PC-9 (cell line): Measurements from ENCODE around the gene CNIH2. TPM values are rescaled to one million over a fixed set of nuclear protein-coding genes. Genes with fewer than 3 reads are reported as not detected.

ENCODE experiments used
- BruUV-seq: library from RNA; stranded (reverse); fragments of 400-500 nt; replicated peaks from 2 replicates; lab custom pipeline; 2021; lab: Mats Ljungman, UMichigan
- CTCF ChIA-PET: fragments of 300-600 bp; sonication (Branson Sonifier 250); formaldehyde crosslinking; loops from one replicate; lab custom pipeline; 2022; ENCODE audit warnings: antibody characterized with exemption; lab: Charles Lee
- POLR2A ChIA-PET: fragments of 300-600 bp; sonication (Branson Sonifier 250); formaldehyde crosslinking; loops from one replicate; lab custom pipeline; 2022; ENCODE audit warnings: antibody characterized with exemption; ENCODE audit not compliant: unreplicated experiment; lab: Charles Lee
- DNase-seq, 2 experiments: peaks; one replicate each; pipeline versions ENCODE4 v3.0.0 to v3.0.0-alpha.2; 2015 to 2022; ENCODE audit warnings: mixed read lengths in 1 of 2
- H2AFZ ChIP-seq: fragments of 200-600 bp; sonication (generic); 2 replicates; pipeline ENCODE4 v1.8.1; 2017; ENCODE audit warnings: antibody characterized with exemption
- H3F3A ChIP-seq: fragments of 200-600 bp; sonication (generic); 2 replicates; pipeline ENCODE4 v1.8.1; 2017; ENCODE audit warnings: antibody characterized with exemption, mild to moderate bottlenecking, low read depth; ENCODE audit not compliant: insufficient read depth
- H3K27ac ChIP-seq: fragments of 200-600 bp; sonication (generic); 2 replicates; pipeline ENCODE4 v1.6.1; 2016; ENCODE audit warnings: mixed run types
- H3K27me3 ChIP-seq: fragments of 200-600 bp; sonication (generic); 2 replicates; pipeline ENCODE4 v1.6.1; 2016; ENCODE audit warnings: low read depth, mixed run types; ENCODE audit not compliant: insufficient read depth
- H3K36me3 ChIP-seq: fragments of 200-600 bp; sonication (generic); 2 replicates; pipeline ENCODE4 v1.6.1; 2016; ENCODE audit warnings: low read depth, mixed run types
- H3K4me1 ChIP-seq: fragments of 200-600 bp; sonication (generic); replicated peaks from 2 replicates; pipeline ENCODE4 v1.6.1; 2016; ENCODE audit warnings: mixed run types; ENCODE audit not compliant: insufficient read depth
- H3K4me2 ChIP-seq: fragments of 200-600 bp; sonication (generic); 2 replicates; pipeline ENCODE4 v1.6.1; 2017; ENCODE audit warnings: mixed run types
- H3K4me3 ChIP-seq: fragments of 200-600 bp; sonication (generic); 2 replicates; pipeline ENCODE4 v1.6.1; 2016; ENCODE audit warnings: mixed run types
- H3K79me2 ChIP-seq: fragments of 200-600 bp; sonication (generic); 2 replicates; pipeline ENCODE4 v1.6.1; 2017; ENCODE audit warnings: low read depth, mixed run types
- H3K9me2 ChIP-seq: fragments of 200-600 bp; sonication (generic); 2 replicates; pipeline ENCODE4 v1.8.1; 2017; ENCODE audit warnings: mild to moderate bottlenecking; ENCODE audit not compliant: insufficient read depth
- H3K9me3 ChIP-seq: fragments of 200-600 bp; sonication (generic); 2 replicates; pipeline ENCODE4 v1.8.1; 2016; ENCODE audit warnings: low read depth; ENCODE audit not compliant: insufficient read depth
- H4K20me1 ChIP-seq: fragments of 200-600 bp; sonication (generic); 2 replicates; pipeline ENCODE4 v1.8.1; 2017; ENCODE audit not compliant: insufficient read depth
- EZH2 ChIP-seq: fragments of 200-600 bp; sonication (generic); IDR thresholded peaks from 2 replicates; pipeline ENCODE4 v1.8.0; 2017; ENCODE audit warnings: antibody characterized with exemption, low read depth
- intact Hi-C: fragments of 100-400 bp; cut with micrococcal nuclease; formaldehyde crosslinking; loops from one replicate; pipeline ENCODE4 v1.10.0; 2022; ENCODE audit not compliant: unreplicated experiment
- total RNA-seq: library from RNA; stranded (reverse); gene quantifications from 2 replicates; pipeline ENCODE4 v1.2.3, GENCODE V29; 2021
- TF ChIP-seq, protein P1 (sequence below): fragments of 200-600 bp; sonication (generic); conservative IDR thresholded peaks from 2 replicates; pipeline ENCODE4 v1.6.1; 2017; ENCODE audit warnings: mixed run types, antibody characterized with exemption, mild to moderate bottlenecking, moderate library complexity

CNIH2 gene
- total RNA-seq, 1 experiment from 2014 or later = 6.8 TPM

- Histone ChIP-seq H3K9me3 (no peaks in the 10 kb centered on the region), H3K4me2 (no peak overlapping the region), H3F3A (peaks cover 9% of the 10 kb centered on the region; the same call in 1 of the 2 replicates), H3K79me2 (peaks cover 17% of the 10 kb centered on the region), H3K27me3 (no peaks in the 10 kb centered on the region), H3K4me3 (no peak overlapping the region), H2AFZ (no peak overlapping the region), H3K36me3 (0 out of 2 replicates have a peak, but pooled peaks cover 8% of the 10 kb centered on the region), H3K9me2 (no peaks in the 10 kb centered on the region), H4K20me1 (no peaks in the 10 kb centered on the region; the same call in 1 of the 2 replicates), H3K4me1 (0 out of 2 replicates have a peak, but pooled peaks cover 9% of the 10 kb centered on the region), H3K27ac (no peak overlapping the region)
- DNase-seq = no peak
- ChIA-PET POLR2A (interaction anchor here (0.5 kb wide), 1 partner anchor 356 kb away, joined by 10 read pairs; no protein-coding TSS in a partner anchor), CTCF (interaction anchor here (0.5 kb wide), 1 partner anchor 38 kb away, joined by 3 read pairs; no protein-coding TSS in a partner anchor)
- no TSS peak for BruUV-seq
- TF ChIP-seq EZH2 = no peak
- TF ChIP-seq, protein P1, sequence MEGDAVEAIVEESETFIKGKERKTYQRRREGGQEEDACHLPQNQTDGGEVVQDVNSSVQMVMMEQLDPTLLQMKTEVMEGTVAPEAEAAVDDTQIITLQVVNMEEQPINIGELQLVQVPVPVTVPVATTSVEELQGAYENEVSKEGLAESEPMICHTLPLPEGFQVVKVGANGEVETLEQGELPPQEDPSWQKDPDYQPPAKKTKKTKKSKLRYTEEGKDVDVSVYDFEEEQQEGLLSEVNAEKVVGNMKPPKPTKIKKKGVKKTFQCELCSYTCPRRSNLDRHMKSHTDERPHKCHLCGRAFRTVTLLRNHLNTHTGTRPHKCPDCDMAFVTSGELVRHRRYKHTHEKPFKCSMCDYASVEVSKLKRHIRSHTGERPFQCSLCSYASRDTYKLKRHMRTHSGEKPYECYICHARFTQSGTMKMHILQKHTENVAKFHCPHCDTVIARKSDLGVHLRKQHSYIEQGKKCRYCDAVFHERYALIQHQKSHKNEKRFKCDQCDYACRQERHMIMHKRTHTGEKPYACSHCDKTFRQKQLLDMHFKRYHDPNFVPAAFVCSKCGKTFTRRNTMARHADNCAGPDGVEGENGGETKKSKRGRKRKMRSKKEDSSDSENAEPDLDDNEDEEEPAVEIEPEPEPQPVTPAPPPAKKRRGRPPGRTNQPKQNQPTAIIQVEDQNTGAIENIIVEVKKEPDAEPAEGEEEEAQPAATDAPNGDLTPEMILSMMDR = no peak
- intact Hi-C loops = no loop called here
Observed at GRCh38 chr11:66262191-66262590, 15.8 kb upstream of the CNIH2 start.

GRCh38 chr11:66262696-66263095 lies 15.3 kb upstream of the CNIH2 start:
- Histone ChIP-seq H3K9me3 (no peaks in the 10 kb centered on the region), H3K27me3 (no peaks in the 10 kb centered on the region), H4K20me1 (no peaks in the 10 kb centered on the region; the same call in 1 of the 2 replicates), H3K4me3 (no peak overlapping the region), H3K27ac (no peak overlapping the region), H2AFZ (no peak overlapping the region), H3F3A (peaks cover 9% of the 10 kb centered on the region; the same call in 1 of the 2 replicates), H3K79me2 (peaks cover 17% of the 10 kb centered on the region), H3K4me2 (no peak overlapping the region), H3K36me3 (0 out of 2 replicates have a peak, but pooled peaks cover 8% of the 10 kb centered on the region), H3K9me2 (no peaks in the 10 kb centered on the region), H3K4me1 (0 out of 2 replicates have a peak, but pooled peaks cover 9% of the 10 kb centered on the region)
- ChIA-PET CTCF (no interaction called here), POLR2A (no interaction called here)
- no peak for DNase-seq
- no TSS peak for BruUV-seq
- TF ChIP-seq EZH2 = no peak
- TF ChIP-seq, protein P1 = no peak
- intact Hi-C loops = no loop called here

- no peaks in the 10 kb centered on the region for H3K9me3 ChIP-seq
- H4K20me1 ChIP-seq = no peaks in the 10 kb centered on the region; the same call in 1 of the 2 replicates
- 0 out of 2 replicates have a peak, but pooled peaks cover 9% of the 10 kb centered on the region for H3K4me1 ChIP-seq
- intact Hi-C loops = no loop called here
- H3K9me2 ChIP-seq = no peaks in the 10 kb centered on the region
- H3K4me3 ChIP-seq = no peak overlapping the region
- DNase-seq = no peak
- peaks cover 17% of the 10 kb centered on the region for H3K79me2 ChIP-seq
- H3K4me2 ChIP-seq = no peak overlapping the region
- BruUV-seq = no TSS peak
- H3F3A ChIP-seq = peaks cover 13% of the 10 kb centered on the region; the same call in 1 of the 2 replicates
- ChIA-PET POLR2A (no interaction called here), CTCF (no interaction called here)
- H3K27ac ChIP-seq = no peak overlapping the region
- no peak overlapping the region for H2AFZ ChIP-seq
- H3K27me3 ChIP-seq = no peaks in the 10 kb centered on the region
- no peak for TF ChIP-seq EZH2
- TF ChIP-seq, protein P1 = no peak
- H3K36me3 ChIP-seq = 0 out of 2 replicates have a peak, but pooled peaks cover 8% of the 10 kb centered on the region
Observed at GRCh38 chr11:66263231-66263630, 14.7 kb upstream of the CNIH2 start.
